OCI-LY3 (cell line): ENCODE data around the gene LDAF1.

Experiments
- EZH2phosphoT487 ChIP-seq: fragments of 200-600 bp; shearing (Covaris generic); IDR thresholded peaks from 2 replicates; pipeline ENCODE4 v1.6.1; 2018; ENCODE audit warnings: antibody characterized with exemption, mixed run types, low read depth
- TF ChIP-seq, protein P1 (sequence below): fragments of 200-600, 300-600 bp; sonication (generic); IDR thresholded peaks from 2 replicates; pipeline ENCODE4 v1.5.1; 2014; ENCODE audit warnings: antibody characterized with exemption, low read length, low read depth

GRCh38 chr16:21194771-21195301, 36.4 kb downstream of the LDAF1 start:
- TF ChIP-seq, protein P1, sequence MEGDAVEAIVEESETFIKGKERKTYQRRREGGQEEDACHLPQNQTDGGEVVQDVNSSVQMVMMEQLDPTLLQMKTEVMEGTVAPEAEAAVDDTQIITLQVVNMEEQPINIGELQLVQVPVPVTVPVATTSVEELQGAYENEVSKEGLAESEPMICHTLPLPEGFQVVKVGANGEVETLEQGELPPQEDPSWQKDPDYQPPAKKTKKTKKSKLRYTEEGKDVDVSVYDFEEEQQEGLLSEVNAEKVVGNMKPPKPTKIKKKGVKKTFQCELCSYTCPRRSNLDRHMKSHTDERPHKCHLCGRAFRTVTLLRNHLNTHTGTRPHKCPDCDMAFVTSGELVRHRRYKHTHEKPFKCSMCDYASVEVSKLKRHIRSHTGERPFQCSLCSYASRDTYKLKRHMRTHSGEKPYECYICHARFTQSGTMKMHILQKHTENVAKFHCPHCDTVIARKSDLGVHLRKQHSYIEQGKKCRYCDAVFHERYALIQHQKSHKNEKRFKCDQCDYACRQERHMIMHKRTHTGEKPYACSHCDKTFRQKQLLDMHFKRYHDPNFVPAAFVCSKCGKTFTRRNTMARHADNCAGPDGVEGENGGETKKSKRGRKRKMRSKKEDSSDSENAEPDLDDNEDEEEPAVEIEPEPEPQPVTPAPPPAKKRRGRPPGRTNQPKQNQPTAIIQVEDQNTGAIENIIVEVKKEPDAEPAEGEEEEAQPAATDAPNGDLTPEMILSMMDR = no peak
- TF ChIP-seq EZH2phosphoT487 = no peak
